Measurements from ENCODE around the gene CLDN1. TPM values are rescaled to one million over a fixed set of nuclear protein-coding genes. Genes with fewer than 3 reads are reported as not detected.

CLDN1 gene
- total RNA-seq, 6 experiments from 2014 or later, result 79.9 to 241 (median 135) TPM

DNA sequence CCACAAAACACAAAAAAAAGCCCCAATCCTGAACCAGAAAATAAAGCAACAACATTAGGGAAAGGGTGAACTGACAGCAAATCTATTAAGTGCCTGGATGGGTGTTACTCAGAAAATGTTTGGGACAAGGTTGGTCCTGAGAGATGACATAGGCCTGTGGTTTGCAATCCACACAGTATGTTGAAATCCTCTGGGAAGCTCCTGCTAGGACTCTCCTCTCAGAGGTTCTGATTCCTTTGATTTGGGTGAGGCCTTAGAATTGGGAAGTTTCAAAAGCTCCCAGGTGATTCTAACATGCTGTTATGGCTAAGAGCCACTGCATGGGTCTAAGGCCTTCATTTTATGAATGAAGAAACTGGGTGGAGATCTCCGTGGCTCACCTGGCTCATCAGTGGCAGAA is 18.4 kb downstream of the CLDN1 start:
- DNase-seq (no peak), ATAC-seq (peak; percentile 5 to 34 (median 23))
- peaks cover 0 to 43% (median 13%) of the 10 kb centered on the region in 4 donors for H3K4me1 ChIP-seq
- intact Hi-C loops (cut with DNase I), result no loop called here
- no peaks in the 10 kb centered on the region for H3K9me3 ChIP-seq
- H3K4me3 ChIP-seq, result no peak overlapping the region
- peak overlapping the region in 1 of 3 donors; percentile 96 for H3K27ac ChIP-seq
- 60% methylated on average over 1 of the region's 1 CpG for WGBS (ENCODE audit: insufficient coverage, low coverage, low lambda C conversion rate, missing lambda C conversion rate)
- no peaks in the 10 kb centered on the region for H3K27me3 ChIP-seq
- TF ChIP-seq, protein P1, sequence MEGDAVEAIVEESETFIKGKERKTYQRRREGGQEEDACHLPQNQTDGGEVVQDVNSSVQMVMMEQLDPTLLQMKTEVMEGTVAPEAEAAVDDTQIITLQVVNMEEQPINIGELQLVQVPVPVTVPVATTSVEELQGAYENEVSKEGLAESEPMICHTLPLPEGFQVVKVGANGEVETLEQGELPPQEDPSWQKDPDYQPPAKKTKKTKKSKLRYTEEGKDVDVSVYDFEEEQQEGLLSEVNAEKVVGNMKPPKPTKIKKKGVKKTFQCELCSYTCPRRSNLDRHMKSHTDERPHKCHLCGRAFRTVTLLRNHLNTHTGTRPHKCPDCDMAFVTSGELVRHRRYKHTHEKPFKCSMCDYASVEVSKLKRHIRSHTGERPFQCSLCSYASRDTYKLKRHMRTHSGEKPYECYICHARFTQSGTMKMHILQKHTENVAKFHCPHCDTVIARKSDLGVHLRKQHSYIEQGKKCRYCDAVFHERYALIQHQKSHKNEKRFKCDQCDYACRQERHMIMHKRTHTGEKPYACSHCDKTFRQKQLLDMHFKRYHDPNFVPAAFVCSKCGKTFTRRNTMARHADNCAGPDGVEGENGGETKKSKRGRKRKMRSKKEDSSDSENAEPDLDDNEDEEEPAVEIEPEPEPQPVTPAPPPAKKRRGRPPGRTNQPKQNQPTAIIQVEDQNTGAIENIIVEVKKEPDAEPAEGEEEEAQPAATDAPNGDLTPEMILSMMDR (IDR thresholded peaks at IDR 0.05), result no peak
- peak; percentile 22 for TF ChIP-seq POLR2A (IDR thresholded peaks at IDR 0.05)
- no peaks in the 10 kb centered on the region for H3K36me3 ChIP-seq

DNA sequence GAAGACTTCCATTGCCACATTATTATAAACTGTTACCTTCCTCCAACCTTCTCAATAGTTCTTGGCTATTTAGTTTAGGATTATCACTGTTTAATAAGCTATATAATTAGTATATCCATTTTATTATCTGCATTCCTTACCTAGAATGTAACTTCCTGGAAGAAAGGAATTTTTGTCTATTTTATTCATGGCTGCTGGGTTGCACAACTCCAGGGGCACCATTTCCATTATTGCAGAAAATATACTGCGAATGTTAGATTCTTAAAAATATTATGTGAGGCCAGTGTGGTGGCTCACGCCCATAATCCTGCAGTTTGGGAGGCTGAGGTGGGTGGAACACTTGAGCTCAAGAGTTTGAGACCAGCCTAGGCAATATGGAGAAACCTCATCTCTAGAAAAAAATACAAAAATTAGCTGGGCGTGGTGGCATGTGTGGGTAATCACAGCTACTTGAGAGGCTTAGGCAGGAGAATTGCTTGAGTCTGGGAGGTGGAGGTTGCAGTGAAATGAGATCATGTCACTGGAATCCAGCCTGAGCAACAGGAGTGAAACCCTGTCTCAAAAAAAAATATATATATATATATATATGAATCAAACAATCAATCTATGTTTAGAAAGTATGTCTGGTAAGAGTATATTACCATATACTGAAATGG is 19.9 kb downstream of the CLDN1 start:
- Histone ChIP-seq H3K36me3 (no peaks in the 10 kb centered on the region), H3K9me3 (no peaks in the 10 kb centered on the region), H3K4me3 (no peak overlapping the region), H3K27me3 (no peaks in the 10 kb centered on the region), H3K4me1 (peaks cover 0 to 29% (median 9%) of the 10 kb centered on the region in 4 donors), H3K27ac (no peak overlapping the region)
- WGBS (ENCODE audit: insufficient coverage, low coverage, low lambda C conversion rate, missing lambda C conversion rate), result 96% methylated on average over 3 of the region's 3 CpGs
- no peak for ATAC-seq
- no peak for TF ChIP-seq POLR2A (IDR thresholded peaks at IDR 0.05)
- TF ChIP-seq, protein P1 (IDR thresholded peaks at IDR 0.05), result no peak
- DNase-seq, result no peak
- intact Hi-C loops (cut with DNase I), result no loop called here

DNA sequence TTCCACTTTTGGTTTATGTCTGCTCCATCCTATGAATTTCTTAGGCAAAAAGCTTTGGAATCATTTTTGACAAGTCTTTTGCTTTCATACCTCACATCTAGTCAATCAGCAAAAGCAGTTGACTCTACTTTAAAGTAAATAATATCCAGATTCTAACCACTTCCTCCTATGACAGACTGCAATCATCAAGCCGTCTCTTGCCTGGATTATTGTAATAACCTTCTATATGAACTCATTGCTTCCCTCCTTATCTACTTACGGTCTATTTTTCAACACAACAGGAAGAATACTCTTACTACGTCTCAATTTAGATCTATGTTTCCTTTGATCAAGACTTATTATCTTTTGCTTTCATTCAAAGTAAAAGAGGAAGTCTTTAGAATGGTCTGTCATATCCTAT is 20.7 kb downstream of the CLDN1 start:
- intact Hi-C loops (cut with DNase I), result no loop called here
- no peak for ATAC-seq
- Histone ChIP-seq H3K27ac (no peak overlapping the region), H3K9me3 (no peaks in the 10 kb centered on the region), H3K27me3 (no peaks in the 10 kb centered on the region), H3K4me1 (peaks cover 0 to 29% (median 9%) of the 10 kb centered on the region in 4 donors), H3K4me3 (no peak overlapping the region), H3K36me3 (no peaks in the 10 kb centered on the region)
- TF ChIP-seq, protein P1 (IDR thresholded peaks at IDR 0.05), result no peak
- no peak for TF ChIP-seq POLR2A (IDR thresholded peaks at IDR 0.05)
- no peak for DNase-seq
- WGBS (ENCODE audit: insufficient coverage, low coverage, low lambda C conversion rate, missing lambda C conversion rate), result 37% methylated on average over 3 of the region's 3 CpGs

DNA sequence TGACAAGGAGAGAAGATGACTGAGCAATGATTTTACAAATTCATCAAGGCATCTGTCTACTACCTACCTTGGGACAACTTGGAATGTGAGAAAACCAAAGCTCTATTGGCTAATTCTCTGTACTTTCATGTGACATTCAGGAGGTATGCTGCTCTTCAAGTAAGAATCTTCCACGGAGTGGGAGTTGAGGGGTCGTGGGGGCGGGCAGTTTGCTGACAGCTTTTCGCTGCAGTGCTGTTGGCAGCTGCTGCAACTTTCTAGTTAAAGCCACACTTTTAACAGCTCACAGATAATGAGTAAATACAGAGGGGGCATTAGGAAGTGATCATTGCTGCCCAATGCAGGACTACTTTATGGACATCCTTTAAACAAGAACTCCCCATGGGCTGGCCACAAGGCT is 22.3 kb downstream of the CLDN1 start:
- 29% methylated on average over 3 of the region's 4 CpGs for WGBS (ENCODE audit: insufficient coverage, low coverage, low lambda C conversion rate, missing lambda C conversion rate)
- Histone ChIP-seq H3K9me3 (no peaks in the 10 kb centered on the region), H3K4me3 (no peak overlapping the region), H3K27me3 (no peaks in the 10 kb centered on the region), H3K27ac (no peak overlapping the region), H3K4me1 (peaks cover 0 to 16% (median 3%) of the 10 kb centered on the region in 4 donors), H3K36me3 (no peaks in the 10 kb centered on the region)
- TF ChIP-seq, protein P1 (IDR thresholded peaks at IDR 0.05), result no peak
- TF ChIP-seq POLR2A (IDR thresholded peaks at IDR 0.05), result no peak
- intact Hi-C loops (cut with DNase I), result no loop called here
- no peak for DNase-seq
- peak in 2 of 4 donors; percentile 18 to 34 for ATAC-seq

All from right lobe of liver (tissue), 6 donors.